Suprapubic skin (tissue), 4 donors: ENCODE data around the gene TLL1. TPM values are rescaled to one million over a fixed set of nuclear protein-coding genes. Genes with fewer than 3 reads are reported as not detected.

Source experiments
- DNase-seq, 2 donors: peaks; one replicate each; pipeline ENCODE4 v3.0.0-alpha.2; 2019; ENCODE audit warnings: low spot score in 2 of 2
- H3K27ac ChIP-seq: fragments of 200-600 bp; sonication (generic); one replicate; pipeline ENCODE4 v1.5.1; 2019
- H3K27me3 ChIP-seq: fragments of 200-600 bp; sonication (generic); one replicate; pipeline ENCODE4 v1.5.1; 2019
- H3K36me3 ChIP-seq: fragments of 200-600 bp; sonication (generic); one replicate; pipeline ENCODE4 v1.5.1; 2019
- H3K4me1 ChIP-seq: fragments of 200-600 bp; sonication (generic); one replicate; pipeline ENCODE4 v1.5.1; 2019
- H3K4me3 ChIP-seq: fragments of 200-600 bp; sonication (generic); one replicate; pipeline ENCODE4 v1.5.1; 2019; ENCODE audit warnings: mild to moderate bottlenecking
- H3K9me3 ChIP-seq: fragments of 200-600 bp; sonication (generic); one replicate; pipeline ENCODE4 v1.5.1; 2019
- EP300 ChIP-seq: sonication (generic); formaldehyde crosslinking; IDR thresholded peaks from one replicate; pipeline ENCODE4 v1.6.1; 2017; ENCODE audit warnings: antibody characterized with exemption
- POLR2A ChIP-seq, 2 donors: fragments of 450-650 bp; IDR thresholded peaks; one replicate each; pipeline ENCODE4 v1.6.1; 2017; ENCODE audit warnings: antibody characterized with exemption in 2 of 2, mild to moderate bottlenecking in 2 of 2, moderate library complexity in 2 of 2
- POLR2AphosphoS5 ChIP-seq, 3 donors: sonication (generic); formaldehyde crosslinking; IDR thresholded peaks; one replicate each; pipeline ENCODE4 v1.6.1; 2017; ENCODE audit warnings: antibody characterized with exemption in 3 of 3
- WGBS: methylation state at CpG from one replicate; pipeline ENCODE4 v1.1.5; 2018; 5-methylcytosine and 5-hydroxymethylcytosine counted together
- total RNA-seq, 4 donors: library from RNA; depleted of rRNA; stranded (reverse); fragments of >200 nt; gene quantifications; one replicate each; pipeline ENCODE4 v1.1.0, GENCODE V29; 2016
- TF ChIP-seq, protein P1 (sequence below), 2 donors: fragments of 200-600 bp in 1 of 2; fragments of 450-650 bp in 1 of 2; sonication (generic) in 1 of 2; IDR thresholded peaks; one replicate each; pipeline ENCODE4 v1.5.1; 2016 to 2019; ENCODE audit warnings: antibody characterized with exemption in 2 of 2, mild to moderate bottlenecking in 1 of 2, moderate library complexity in 1 of 2

Gene TLL1
- total RNA-seq, 4 donors from 2014 or later = 6.4 to 12.9 (median 8.6) TPM

DNA sequence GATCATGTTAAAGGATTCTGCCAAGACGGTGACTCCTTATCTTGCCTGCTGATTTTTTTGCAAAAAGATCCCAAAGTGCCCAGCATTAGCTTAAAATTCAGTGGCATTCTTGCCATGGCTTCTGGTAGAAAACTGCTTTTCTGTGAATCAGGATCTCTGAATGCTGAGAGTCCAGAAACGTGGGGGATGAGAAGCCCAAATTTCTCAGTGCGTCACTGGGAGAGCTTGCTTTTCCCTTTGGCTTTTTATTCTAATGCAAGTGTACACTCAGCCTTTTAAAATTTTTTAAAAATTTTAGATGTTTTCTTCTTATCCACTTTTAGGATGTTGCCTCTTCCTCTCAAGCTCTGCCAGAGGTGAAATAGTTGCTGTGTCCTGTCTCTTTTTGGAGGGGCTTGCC lies 98.4 kb downstream of the TLL1 start:
- 66% methylated on average over 3 of the region's 3 CpGs for WGBS
- Histone ChIP-seq H3K4me3 (no peak overlapping the region), H3K27me3 (no peaks in the 10 kb centered on the region), H3K9me3 (no peaks in the 10 kb centered on the region), H3K36me3 (no peaks in the 10 kb centered on the region), H3K4me1 (peaks cover 5% of the 10 kb centered on the region), H3K27ac (no peak overlapping the region)
- no peak for TF ChIP-seq EP300
- DNase-seq = no peak

DNA sequence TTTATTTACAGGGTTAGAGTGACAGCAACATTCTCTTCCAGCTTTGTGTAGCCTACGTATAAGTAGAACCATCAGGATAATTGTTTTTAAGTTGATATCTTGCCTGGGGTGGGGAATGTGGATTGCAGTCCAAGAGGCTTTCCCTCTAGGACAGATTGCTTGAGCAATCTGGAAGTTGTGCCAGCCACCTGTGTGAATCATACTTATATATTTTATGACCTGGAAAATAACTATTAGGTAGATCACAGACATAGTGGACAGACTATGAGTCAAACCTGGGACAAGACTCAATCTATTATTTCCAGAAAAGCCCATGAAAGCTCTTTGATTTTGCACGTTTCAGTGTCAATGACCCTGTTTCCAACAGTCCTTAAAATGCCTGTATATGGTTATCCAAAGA lies 98.9 kb downstream of the TLL1 start:
- Histone ChIP-seq H3K27ac (no peak overlapping the region), H3K4me1 (peaks cover 5% of the 10 kb centered on the region), H3K9me3 (no peaks in the 10 kb centered on the region), H3K27me3 (no peaks in the 10 kb centered on the region), H3K4me3 (no peak overlapping the region), H3K36me3 (no peaks in the 10 kb centered on the region)
- no peak for DNase-seq
- WGBS = 24% methylated on average over 2 of the region's 2 CpGs
- no peak for TF ChIP-seq EP300
- no peak for TF ChIP-seq POLR2A (IDR thresholded peaks at IDR 0.05)
- no peak for TF ChIP-seq POLR2AphosphoS5 (IDR thresholded peaks at IDR 0.05)
- TF ChIP-seq, protein P1, sequence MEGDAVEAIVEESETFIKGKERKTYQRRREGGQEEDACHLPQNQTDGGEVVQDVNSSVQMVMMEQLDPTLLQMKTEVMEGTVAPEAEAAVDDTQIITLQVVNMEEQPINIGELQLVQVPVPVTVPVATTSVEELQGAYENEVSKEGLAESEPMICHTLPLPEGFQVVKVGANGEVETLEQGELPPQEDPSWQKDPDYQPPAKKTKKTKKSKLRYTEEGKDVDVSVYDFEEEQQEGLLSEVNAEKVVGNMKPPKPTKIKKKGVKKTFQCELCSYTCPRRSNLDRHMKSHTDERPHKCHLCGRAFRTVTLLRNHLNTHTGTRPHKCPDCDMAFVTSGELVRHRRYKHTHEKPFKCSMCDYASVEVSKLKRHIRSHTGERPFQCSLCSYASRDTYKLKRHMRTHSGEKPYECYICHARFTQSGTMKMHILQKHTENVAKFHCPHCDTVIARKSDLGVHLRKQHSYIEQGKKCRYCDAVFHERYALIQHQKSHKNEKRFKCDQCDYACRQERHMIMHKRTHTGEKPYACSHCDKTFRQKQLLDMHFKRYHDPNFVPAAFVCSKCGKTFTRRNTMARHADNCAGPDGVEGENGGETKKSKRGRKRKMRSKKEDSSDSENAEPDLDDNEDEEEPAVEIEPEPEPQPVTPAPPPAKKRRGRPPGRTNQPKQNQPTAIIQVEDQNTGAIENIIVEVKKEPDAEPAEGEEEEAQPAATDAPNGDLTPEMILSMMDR (IDR thresholded peaks at IDR 0.05) = no peak

DNA sequence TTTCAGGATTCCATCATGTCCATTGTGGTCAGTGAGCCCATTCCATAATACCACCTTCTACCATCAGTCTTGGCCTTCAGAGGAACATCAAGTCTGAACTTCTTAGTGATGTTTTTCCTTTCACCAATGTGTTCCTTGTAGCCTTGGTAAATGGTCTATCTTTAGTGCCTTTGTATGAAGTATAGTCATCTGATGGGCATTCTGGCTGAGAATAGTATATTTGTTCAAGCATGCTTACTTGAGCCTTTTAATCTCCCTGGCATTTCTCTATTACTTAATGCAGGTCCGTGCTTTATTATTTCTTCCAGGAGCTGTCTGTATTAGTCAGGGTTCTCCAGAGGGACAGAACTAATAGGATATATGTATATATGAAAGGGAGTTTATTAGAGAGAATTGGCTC lies 99.7 kb downstream of the TLL1 start:
- Histone ChIP-seq H3K27me3 (no peaks in the 10 kb centered on the region), H3K4me3 (no peak overlapping the region), H3K9me3 (no peaks in the 10 kb centered on the region), H3K27ac (no peak overlapping the region), H3K36me3 (no peaks in the 10 kb centered on the region), H3K4me1 (peaks cover 5% of the 10 kb centered on the region)
- WGBS = 41% methylated on average over 1 of the region's 1 CpG
- TF ChIP-seq POLR2AphosphoS5 (IDR thresholded peaks at IDR 0.05) = no peak
- TF ChIP-seq POLR2A (IDR thresholded peaks at IDR 0.05) = no peak
- TF ChIP-seq, protein P1 (IDR thresholded peaks at IDR 0.05) = no peak
- no peak for TF ChIP-seq EP300
- no peak for DNase-seq

DNA sequence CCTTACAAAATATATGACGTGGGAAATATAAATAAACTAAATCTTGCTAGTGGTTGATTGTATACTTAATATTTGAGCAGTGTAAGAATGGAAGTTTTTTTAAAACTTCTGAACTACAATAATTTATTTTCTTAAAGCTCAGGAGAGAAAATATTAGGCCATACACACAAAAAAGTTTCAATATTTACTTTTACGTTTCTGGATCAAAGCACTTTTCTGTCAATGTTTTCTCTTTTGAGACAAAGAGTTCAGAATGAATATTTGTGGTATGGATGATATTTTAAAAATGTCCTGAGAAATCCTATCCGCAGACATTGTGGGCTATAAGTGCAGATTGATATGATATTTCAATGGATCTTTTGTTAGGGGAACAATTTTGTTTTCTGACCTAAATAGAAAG lies 109.9 kb downstream of the TLL1 start:
- TF ChIP-seq, protein P1 (IDR thresholded peaks at IDR 0.05) = no peak
- TF ChIP-seq POLR2A (IDR thresholded peaks at IDR 0.05) (no peak), EP300 (no peak), POLR2AphosphoS5 (IDR thresholded peaks at IDR 0.05) (no peak)

DNA sequence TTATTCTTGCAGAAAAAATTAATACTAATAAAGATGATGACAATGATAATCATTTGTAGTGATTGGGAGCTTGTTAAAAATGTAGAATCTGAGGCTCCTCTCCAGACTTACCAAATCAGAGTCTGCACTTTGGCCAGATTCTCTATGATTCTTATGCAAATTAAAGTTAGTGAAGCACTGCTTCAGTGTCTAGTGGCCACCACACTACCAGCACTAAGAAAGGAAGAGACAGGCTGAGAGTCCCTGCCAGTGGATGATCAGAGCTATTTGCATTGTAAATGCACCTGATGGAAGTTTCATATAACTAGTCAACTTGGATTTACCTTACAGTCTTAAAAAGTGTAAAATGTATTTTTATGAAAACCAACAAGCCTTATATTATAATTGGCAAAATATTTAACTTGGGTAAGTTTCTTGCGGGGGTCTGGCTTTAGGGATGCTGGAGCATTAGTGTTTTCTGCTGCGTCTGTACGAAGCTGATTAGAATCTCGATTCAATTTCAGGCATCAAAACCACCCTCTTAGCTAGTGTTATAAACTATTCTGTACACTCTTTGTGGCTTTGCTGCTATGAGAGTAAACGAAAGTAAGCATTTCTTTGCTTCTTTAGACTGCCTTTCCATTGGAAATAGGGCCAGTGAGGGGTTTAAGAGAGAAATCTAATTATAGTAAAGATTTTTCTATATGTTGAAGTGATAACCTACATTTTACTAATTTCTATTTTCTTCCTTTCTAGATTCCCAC lies 114.1 kb downstream of the TLL1 start:
- no peaks in the 10 kb centered on the region for H3K4me1 ChIP-seq
- DNase-seq = no peak
- no peak overlapping the region for H3K27ac ChIP-seq
- WGBS = 84% methylated on average over 5 of the region's 5 CpGs
- H3K9me3 ChIP-seq = no peaks in the 10 kb centered on the region
- H3K36me3 ChIP-seq = no peaks in the 10 kb centered on the region
- TF ChIP-seq, protein P1 (IDR thresholded peaks at IDR 0.05) = no peak
- TF ChIP-seq POLR2AphosphoS5 (IDR thresholded peaks at IDR 0.05) (no peak), EP300 (no peak), POLR2A (IDR thresholded peaks at IDR 0.05) (no peak)
- no peak overlapping the region for H3K4me3 ChIP-seq
- no peaks in the 10 kb centered on the region for H3K27me3 ChIP-seq

More for the DNA sequence above, 109.9 kb downstream of the TLL1 start:
- H3K9me3 ChIP-seq = no peaks in the 10 kb centered on the region
- H3K36me3 ChIP-seq = no peaks in the 10 kb centered on the region
- H3K27ac ChIP-seq = no peak overlapping the region
- WGBS = 73% methylated on average over 3 of the region's 3 CpGs
- H3K4me1 ChIP-seq = no peaks in the 10 kb centered on the region
- H3K4me3 ChIP-seq = no peak overlapping the region
- no peaks in the 10 kb centered on the region for H3K27me3 ChIP-seq
- DNase-seq = no peak
